Suppressor macrophage treated with lipopolysaccharide for 1 hour (primary cell): ENCODE data around the gene LANCL1.
A peak's percentile ranks its signal among the peaks of the same experiment; 100 is the strongest.
"Not testable (repeated sequence)": the region's sequence is repeated elsewhere in the genome, so short reads cannot be mapped to it uniquely, and the experiment has no call there.

Source experiments
- DNase-seq, 3 donors: peaks; one replicate each; pipeline ENCODE4 v3.0.0-alpha.2; 2020 to 2022

Gene LANCL1

GRCh38 chr2:210458395-210458794 lies 18.2 kb downstream of the LANCL1 start:
- no peak for DNase-seq

DNA sequence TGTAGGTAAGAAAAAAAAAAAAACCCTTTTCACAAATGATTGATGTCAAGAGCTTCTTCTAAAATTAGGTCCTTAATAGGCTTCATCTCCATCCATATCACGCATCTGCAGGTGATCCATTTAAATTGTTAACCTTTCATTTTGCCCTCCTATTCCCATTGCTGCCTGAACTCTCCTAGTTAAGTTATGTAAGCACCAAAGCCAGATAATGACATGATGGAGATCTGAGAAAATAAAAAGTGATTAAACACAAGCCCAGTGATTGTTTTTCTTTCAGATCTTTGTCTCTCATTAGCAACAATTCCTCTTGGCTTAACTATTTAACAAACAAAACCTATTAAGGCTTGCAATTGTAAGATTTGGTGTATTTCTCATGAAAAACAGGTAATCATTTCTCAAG lies 20.0 kb downstream of the LANCL1 start:
- no peak for DNase-seq

GRCh38 chr2:210454336-210454735 lies 22.2 kb downstream of the LANCL1 start:
- no peak for DNase-seq

GRCh38 chr2:210452194-210452593 lies 24.4 kb downstream of the LANCL1 start:
- DNase-seq, result no peak

DNA sequence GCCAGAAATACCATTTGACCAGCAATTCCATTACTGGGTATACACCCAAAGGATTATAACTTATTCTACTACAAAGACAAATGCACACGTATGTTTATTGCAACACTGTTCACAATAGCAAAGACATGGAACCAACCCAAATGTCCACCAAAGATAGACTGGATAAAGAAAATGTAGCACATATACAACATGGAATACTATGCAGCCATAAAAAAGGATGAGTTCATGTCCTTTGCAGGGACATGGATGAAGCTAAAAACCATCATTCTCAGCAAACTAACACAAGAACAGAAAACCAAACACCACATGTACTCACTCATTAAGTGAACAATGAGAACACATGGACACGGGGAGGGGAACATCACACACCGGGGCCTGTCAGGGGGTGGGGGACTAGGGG lies 25.6 kb downstream of the LANCL1 start:
- not testable (repeated sequence) for DNase-seq

GRCh38 chr2:210445732-210446131 lies 30.8 kb downstream of the LANCL1 start:
- DNase-seq, result no peak

GRCh38 chr2:210445116-210445707 lies 31.3 kb downstream of the LANCL1 start:
- DNase-seq, result peak; percentile 29 to 58 (median 57)

GRCh38 chr2:210443527-210443926 lies 33.0 kb downstream of the LANCL1 start:
- DNase-seq, result no peak

GRCh38 chr2:210442878-210443277 lies 33.7 kb downstream of the LANCL1 start:
- DNase-seq, result peak in 2 of 3 donors; percentile 21 to 33

DNA sequence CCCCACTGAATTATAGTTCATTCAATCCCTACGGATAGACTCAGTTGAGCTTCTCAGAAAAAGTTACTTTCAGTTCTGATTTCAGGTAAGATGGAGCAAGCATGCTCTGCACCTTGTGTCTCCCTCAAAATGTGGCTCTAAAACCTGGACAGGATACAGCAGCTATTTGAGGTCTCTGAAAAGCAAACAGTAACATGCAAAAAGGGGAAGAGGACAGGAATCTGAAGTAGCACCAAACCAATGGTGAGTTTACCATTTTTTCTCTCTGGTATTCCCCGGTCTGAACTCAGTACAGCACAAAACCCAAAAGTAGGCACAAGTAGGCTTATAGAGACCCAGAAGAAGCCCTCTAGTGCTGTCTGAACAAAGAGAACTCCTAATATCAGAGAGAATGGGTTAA lies 34.1 kb downstream of the LANCL1 start:
- DNase-seq, result no peak

DNA sequence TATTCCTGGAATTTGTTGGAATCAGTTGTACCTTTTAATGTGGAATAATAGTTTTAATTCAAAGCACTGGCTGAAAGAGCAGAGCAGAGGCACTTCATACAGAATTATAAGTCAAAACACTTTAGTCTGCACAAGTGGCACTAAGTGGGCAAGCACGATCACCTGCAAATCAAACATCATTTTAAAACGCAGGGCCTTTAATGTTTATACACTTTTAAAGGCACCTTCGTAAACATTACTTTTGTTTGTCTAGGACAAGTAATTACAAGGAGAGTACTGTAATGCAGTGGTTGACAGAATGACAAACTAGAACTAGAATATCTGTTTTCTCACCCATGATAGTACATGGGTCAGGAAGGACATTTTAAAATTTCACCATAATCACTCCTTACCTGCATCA lies 36.4 kb downstream of the LANCL1 start:
- no peak for DNase-seq

DNA sequence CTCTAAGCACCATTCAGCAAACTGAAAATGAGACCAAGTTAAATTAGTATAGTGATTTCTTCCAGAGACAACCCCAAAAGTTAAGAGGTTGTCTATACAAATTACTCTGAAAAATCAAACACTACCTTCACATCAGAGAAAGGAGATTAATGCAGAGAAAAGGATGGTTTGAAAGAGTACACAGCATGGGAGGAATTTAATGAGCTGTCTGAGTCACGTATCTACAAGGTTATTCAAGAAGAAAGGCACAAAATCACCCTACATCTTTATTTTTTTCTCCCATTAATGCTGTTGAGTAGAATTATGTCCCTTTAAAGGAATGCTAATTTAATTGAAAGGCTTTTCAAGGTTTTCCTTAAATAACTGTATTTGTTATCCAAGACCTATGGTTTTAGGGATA lies 41.1 kb downstream of the LANCL1 start:
- no peak for DNase-seq

DNA sequence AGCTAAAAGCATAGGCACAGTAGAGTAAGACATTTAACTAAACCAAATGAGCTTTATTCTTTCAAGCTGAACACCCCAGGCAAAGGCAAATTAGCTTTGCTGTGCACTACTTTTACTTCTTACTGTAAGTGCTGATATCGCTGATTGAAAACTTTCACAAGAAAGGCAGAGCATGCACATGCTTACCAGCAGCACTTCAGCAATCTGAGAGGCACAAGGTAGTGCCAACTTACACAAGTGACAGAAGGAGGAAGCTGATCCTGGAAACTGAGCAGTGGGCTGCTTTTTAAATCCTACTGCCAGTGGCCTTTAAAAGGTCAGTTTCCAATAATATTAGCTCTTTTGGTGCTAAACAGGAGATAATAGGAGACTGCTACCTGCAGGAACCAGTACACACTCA lies 43.9 kb downstream of the LANCL1 start:
- no peak for DNase-seq

DNA sequence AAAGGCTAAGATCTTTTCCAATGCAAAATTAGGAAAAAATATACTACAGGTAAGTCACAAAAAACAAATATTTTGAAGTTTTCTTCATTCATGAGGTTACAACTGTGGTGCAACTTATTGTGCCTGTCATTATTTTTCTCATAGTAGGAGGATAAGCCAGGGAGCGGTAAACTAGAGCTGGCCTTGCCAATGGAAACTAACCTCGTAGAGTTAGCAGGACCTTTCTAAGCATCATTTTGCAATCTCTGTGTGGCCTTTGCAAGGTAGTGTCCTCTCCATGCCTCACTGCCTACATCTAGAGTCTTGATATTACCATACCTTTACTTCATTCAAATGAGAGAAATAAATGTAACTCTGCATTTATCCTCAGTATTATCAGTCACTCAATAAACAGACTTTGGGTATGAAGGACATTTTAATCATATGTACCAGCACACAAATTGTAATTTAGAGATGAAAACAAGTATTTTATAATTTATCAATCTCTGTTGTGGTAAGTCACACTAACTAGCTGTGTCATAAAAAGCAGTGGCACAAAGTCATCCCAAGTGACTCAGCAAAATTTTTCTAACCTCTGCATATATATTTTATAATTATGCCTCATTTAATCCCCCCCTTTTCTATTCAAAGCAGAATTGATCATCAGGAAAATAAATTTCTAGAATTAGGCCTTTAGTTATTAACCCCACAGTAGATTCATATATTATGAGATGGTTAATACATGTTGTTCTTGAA lies 47.0 kb downstream of the LANCL1 start:
- no peak for DNase-seq

DNA sequence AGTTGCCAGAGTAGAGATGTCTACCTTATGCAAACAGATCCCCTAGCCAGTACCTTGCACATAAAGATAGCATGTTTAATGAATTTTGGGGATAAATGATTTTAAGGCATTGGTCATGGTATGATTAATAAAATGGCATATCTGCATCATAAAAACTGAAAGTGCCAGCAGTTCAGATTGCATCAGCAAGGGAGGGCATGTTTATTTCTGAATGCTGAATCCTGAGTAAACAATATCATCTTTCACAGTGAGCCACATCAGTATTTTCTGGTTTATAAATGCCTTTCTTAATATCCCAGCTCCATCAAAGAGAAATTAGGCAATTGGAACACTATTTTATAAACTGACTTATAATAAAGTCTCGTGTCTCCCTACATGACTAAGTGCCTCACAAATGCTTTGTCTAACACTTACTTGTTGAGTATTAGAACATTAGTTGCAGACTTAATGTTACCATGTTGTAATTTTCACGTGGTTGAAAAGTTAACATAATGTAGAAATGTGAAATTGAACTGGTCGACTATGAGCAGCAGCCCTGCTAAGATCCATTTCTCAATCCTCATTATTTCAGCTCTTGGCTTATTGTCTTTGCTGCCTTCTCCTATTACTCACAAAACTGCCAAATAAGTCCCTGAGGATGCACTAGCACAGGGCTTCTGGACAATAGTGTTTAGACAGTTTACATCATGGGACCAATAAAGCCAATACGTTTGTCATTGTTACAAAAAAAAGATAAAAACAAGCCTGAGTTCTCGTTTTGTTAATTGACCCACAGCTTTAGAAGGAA lies 48.0 kb downstream of the LANCL1 start:
- DNase-seq, result no peak

DNA sequence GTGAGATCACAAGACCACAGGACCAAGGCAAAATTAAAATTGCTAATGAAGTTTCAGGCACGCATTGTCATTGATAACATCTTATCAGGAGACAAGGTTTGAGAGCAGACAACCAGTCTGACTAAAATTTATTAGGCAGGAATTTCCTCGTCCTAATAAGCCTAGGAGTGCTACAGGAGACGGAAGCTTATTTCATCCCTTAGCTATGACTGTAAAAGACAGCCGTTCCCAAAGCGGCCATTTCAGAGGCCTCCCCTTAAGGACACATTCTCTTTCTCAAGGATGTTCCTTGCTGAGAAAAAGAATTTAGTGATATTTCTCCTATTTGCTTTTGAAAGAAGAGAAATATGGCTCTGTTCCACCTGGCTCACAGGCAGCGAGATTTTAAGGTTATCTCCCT lies 49.2 kb downstream of the LANCL1 start:
- not testable (repeated sequence) for DNase-seq

GRCh38 chr2:210422366-210422765 lies 54.2 kb downstream of the LANCL1 start:
- no peak for DNase-seq

DNA sequence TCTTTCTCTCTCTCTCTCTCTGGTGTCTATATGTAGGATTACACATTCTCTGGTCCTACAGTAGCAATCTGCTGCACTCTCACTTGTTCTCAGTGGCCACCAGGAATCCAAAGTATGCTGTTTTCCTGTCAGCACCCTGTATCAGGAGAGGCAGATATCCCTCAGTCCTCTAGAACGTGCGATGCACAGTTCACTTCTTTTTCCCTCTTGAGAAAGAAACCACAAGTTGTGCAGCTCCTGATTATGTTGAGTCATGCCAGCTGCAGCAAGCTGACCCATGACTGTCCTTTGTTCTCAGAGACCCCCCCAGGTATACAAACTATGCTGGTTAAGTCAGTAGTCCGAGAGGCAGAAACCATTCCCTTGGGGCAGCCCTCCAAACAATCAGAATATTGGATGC lies 54.6 kb downstream of the LANCL1 start:
- peak in 1 of 3 donors; percentile 10 for DNase-seq

- no peak for DNase-seq
Observed at GRCh38 chr2:210412660-210413059, 63.9 kb downstream of the LANCL1 start.

DNA sequence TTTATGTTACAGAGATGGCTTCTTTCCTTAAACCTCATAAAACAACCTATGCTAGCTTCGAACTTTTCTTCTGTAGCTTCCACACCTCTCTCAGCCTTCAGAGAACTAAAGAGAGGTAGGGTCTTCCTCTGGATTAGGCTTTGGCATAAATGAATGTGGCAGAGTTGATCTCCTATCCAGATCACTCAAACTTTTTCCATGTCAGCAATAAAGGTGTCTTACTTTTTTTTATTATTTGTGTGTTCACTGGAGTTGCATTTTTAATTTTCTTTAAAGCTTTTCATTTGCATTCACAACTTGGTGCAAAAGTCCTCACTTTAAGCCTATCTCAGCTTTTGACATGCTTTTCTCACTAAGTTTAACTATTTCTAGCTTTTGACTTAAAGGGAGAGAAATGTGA lies 66.0 kb downstream of the LANCL1 start:
- no peak for DNase-seq

DNA sequence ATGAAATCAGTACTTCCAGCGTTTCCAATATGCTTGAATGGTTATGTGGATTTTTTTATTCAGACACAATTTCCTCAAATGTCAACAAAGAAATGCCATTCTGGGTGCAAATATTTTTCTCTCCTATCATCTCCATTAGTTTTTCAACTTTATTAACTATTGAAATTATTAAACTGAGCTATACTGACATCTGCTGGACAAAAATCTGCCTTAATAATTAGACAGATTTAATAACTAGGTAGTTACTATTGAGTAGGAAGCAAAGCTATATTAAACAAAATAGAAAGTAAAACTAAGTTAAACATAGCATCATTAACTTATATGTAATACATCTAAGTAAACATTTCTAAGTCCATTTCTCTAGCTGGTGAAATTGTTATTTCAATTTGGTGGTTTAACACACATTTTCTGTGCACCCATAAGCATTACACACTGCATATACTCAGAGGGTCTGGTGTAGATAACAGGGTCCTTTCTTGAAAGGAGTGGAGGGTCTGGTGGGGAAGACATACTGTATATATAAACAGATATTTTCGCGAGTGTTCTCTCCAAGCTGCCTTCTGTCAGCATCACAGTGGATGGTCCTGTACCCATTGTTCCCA lies 77.0 kb downstream of the LANCL1 start:
- peak; percentile 15 to 51 (median 28) for DNase-seq

- no peak for DNase-seq
Observed at GRCh38 chr2:210392469-210392881, 84.1 kb downstream of the LANCL1 start.

DNA sequence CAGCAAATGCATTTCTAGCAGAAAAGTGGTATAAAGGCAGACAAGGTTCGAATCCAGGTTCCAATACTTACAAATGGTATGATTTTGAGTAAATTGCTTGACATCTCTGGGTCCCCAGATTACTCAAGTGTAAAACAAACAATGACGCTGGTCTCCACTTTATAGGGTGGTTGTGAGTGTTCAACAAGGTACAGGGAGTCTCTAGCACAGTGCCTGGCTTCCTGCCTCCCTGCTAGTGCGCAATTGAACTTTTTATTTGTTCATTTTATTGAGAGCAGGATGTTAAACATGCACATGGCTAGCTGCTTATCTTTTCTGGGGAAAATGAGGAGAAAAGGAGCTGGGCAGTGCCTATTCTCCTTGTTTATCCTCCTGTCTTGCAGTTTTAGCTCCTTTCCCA lies 86.7 kb downstream of the LANCL1 start:
- no peak for DNase-seq

DNA sequence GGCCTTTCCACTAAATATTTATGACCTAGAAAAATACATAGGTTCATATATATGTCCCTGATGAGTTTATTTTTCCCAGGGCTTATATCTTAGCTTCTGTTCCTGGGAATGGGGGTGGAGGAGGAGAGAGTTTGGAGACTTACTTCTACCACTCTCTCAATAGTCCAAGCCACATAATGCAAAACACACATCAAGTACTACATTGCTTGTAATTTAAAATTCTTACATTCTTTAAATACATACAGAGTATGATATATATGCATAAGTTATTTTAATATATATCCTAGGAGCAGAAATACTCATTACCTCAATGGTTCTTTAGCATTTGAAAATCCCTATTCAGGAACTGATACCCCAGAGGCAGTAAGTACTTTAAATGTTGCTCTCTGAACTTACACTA lies 88.4 kb downstream of the LANCL1 start:
- no peak for DNase-seq
